Ishikawa (cell line): Measurements from ENCODE around the gene PIGP.

Experiments used
- CEBPB ChIP-seq: IDR thresholded peaks from 2 replicates; pipeline ENCODE4 v1.6.1; 2012
- CREB1 ChIP-seq: IDR thresholded peaks from 2 replicates; pipeline ENCODE4 v1.6.1; 2012; ENCODE audit warnings: low read depth
- EGR1 ChIP-seq: IDR thresholded peaks from 2 replicates; pipeline ENCODE4 v1.6.1; 2012
- EP300 ChIP-seq: IDR thresholded peaks from 2 replicates; pipeline ENCODE4 v1.6.1; 2012; ENCODE audit warnings: borderline replicate concordance
- FOXM1 ChIP-seq: IDR thresholded peaks from 2 replicates; pipeline ENCODE4 v1.6.1; 2012; ENCODE audit warnings: low read depth, borderline replicate concordance
- MAX ChIP-seq: IDR thresholded peaks from 2 replicates; pipeline ENCODE4 v1.6.1; 2012
- NFIC ChIP-seq: IDR thresholded peaks from 2 replicates; pipeline ENCODE4 v1.6.1; 2012
- RAD21 ChIP-seq: IDR thresholded peaks from 2 replicates; pipeline ENCODE4 v1.6.1; 2012; ENCODE audit warnings: low read depth
- REST ChIP-seq: IDR thresholded peaks from 2 replicates; pipeline ENCODE4 v1.6.1; 2012; ENCODE audit warnings: low read depth, mild to moderate bottlenecking
- TAF1 ChIP-seq: IDR thresholded peaks from 2 replicates; pipeline ENCODE4 v1.6.1; 2012; ENCODE audit warnings: low read depth, mild to moderate bottlenecking
- TCF12 ChIP-seq: IDR thresholded peaks from 2 replicates; pipeline ENCODE4 v1.6.1; 2012; ENCODE audit warnings: low read depth
- TEAD4 ChIP-seq: IDR thresholded peaks from 2 replicates; pipeline ENCODE4 v1.6.1; 2012
- YY1 ChIP-seq: IDR thresholded peaks from 2 replicates; pipeline ENCODE4 v1.6.1; 2012; ENCODE audit warnings: low read depth
- ZBTB7A ChIP-seq: IDR thresholded peaks from 2 replicates; pipeline ENCODE4 v1.6.1; 2012; ENCODE audit warnings: low read depth
- TF ChIP-seq, protein P1 (sequence below): IDR thresholded peaks from 2 replicates; pipeline ENCODE4 v1.6.1; 2012

The PIGP gene

GRCh38 chr21:37041706-37042271 lies 31.1 kb downstream of the PIGP start:
- TF ChIP-seq MAX = no peak
- no peak for TF ChIP-seq CREB1
- TF ChIP-seq REST = no peak
- no peak for TF ChIP-seq NFIC
- TF ChIP-seq RAD21 = no peak
- TF ChIP-seq EGR1 = no peak
- no peak for TF ChIP-seq CEBPB
- no peak for TF ChIP-seq ZBTB7A
- TF ChIP-seq, protein P1, sequence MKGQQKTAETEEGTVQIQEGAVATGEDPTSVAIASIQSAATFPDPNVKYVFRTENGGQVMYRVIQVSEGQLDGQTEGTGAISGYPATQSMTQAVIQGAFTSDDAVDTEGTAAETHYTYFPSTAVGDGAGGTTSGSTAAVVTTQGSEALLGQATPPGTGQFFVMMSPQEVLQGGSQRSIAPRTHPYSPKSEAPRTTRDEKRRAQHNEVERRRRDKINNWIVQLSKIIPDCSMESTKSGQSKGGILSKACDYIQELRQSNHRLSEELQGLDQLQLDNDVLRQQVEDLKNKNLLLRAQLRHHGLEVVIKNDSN = no peak
- no peak for TF ChIP-seq EP300
- TF ChIP-seq TAF1 = no peak
- TF ChIP-seq TEAD4 = no peak
- no peak for TF ChIP-seq YY1
- no peak for TF ChIP-seq FOXM1
- no peak for TF ChIP-seq TCF12

GRCh38 chr21:37040212-37040611 lies 32.7 kb downstream of the PIGP start:
- TF ChIP-seq ZBTB7A (no peak), EGR1 (no peak), CEBPB (no peak), REST (no peak), TEAD4 (no peak), FOXM1 (no peak), RAD21 (no peak), EP300 (no peak), YY1 (no peak), CREB1 (no peak), TAF1 (no peak), NFIC (no peak), MAX (no peak), TCF12 (no peak)
- TF ChIP-seq, protein P1 = no peak

DNA sequence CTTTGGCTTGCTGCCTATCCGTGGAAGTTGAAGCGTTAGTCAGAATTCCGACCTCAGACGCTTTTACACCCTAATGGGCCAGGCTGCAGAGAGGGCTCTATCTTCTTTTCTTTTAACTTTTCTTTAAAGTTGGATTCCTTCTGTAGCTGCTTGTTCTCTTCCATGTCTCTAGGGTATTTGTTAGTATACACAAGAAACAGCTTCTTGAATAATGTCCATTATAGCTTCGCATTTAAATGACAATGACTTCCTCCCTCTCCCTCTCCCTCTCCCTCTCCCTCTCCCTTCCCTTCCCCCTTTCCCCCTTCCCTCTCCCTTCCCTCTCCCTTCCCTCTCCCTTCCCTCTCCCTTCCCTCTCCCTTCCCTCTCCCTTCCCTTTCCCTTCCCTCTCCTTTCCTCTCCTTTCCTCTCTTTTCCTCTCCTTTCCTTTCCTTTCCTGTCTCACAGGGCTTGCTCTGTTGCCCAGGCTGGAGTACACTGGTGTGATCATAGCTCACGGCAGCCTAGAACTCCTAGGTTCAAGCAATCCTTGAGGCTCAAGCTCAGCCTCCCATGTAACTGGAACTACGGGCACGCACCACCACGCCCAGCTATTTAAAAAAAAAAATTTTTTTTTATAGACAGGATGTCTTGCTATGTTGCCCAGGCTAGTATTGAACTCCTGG lies 33.3 kb downstream of the PIGP start:
- TF ChIP-seq, protein P1 = no peak
- no peak for TF ChIP-seq MAX
- no peak for TF ChIP-seq RAD21
- TF ChIP-seq TEAD4 = no peak
- TF ChIP-seq YY1 = no peak
- TF ChIP-seq TAF1 = no peak
- TF ChIP-seq CREB1 = no peak
- no peak for TF ChIP-seq CEBPB
- no peak for TF ChIP-seq TCF12
- TF ChIP-seq FOXM1 = no peak
- TF ChIP-seq NFIC = no peak
- TF ChIP-seq EP300 = no peak
- no peak for TF ChIP-seq REST
- no peak for TF ChIP-seq ZBTB7A
